ENCODE measurements around the gene SLC25A26. TPM values are rescaled to one million over a fixed set of nuclear protein-coding genes. Genes with fewer than 3 reads are reported as not detected.
"Not testable (repeated sequence)": the region's sequence is repeated elsewhere in the genome, so short reads cannot be mapped to it uniquely, and the experiment has no call there.

SLC25A26 gene
- polyA plus RNA-seq, 4 donors = 10.3 to 21.0 (median 18.2) TPM

DNA sequence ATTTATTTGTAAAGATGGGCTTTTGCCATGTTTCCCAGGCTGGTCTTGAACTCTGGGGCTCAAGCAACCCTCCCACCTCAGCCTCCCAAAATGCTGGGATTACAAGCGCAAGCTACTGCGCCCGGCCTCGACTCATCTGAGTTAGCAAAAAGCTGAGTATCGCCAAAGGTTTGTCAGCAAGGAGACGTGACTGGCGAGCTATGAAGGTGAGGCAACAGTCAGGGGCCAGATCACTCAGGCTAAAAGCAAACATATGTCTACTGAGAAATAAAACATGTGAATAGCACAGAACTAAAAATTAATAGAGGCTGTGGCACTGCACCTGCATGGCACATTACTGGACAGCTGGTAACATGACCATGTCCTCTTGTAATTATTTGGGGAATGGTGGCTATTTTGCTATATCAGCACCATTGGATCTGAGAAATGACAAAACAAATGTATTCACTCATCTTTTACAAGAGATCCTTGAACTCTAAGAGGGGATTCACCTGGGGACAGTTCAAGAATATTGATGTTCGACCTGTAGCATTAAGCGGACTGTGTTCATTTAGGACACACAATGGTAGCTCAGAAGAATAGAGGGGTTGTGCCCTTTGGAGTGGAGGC lies 10.0 kb upstream of the SLC25A26 start:
- Histone ChIP-seq H3K4me3 (ENCODE audit: low read depth in 1 of 3, low read length in 3 of 3) (no peak overlapping the region), H3K27ac (ENCODE audit: low read depth in 1 of 3, low read length in 2 of 3) (no peak overlapping the region), H3K9me3 (ENCODE audit: control insufficient read depth in 2 of 2, insufficient read depth in 1 of 2, low read depth in 1 of 2, low read length in 1 of 2) (no peaks in the 10 kb centered on the region), H3K4me1 (ENCODE audit: control insufficient read depth in 3 of 3, insufficient read depth in 2 of 3, low read depth in 1 of 3, low read length in 2 of 3) (no peaks in the 10 kb centered on the region), H3K27me3 (ENCODE audit: control insufficient read depth in 3 of 3, insufficient read depth in 3 of 3, low read length in 3 of 3) (no peaks in the 10 kb centered on the region), H3K36me3 (ENCODE audit: control insufficient read depth in 3 of 3, insufficient read depth in 2 of 3, low read depth in 1 of 3, low read length in 3 of 3) (no peaks in the 10 kb centered on the region)
- WGBS, 3 donors = 88 to 93% (median 92%) methylated on average over 9 of the region's 9 CpGs
- FAIRE-seq = no peak
- DNase-seq = no peak

GRCh38 chr3:66211779-66212178 lies 9.0 kb upstream of the SLC25A26 start:
- Histone ChIP-seq H3K27me3 (ENCODE audit: control insufficient read depth in 3 of 3, insufficient read depth in 3 of 3, low read length in 3 of 3) (no peaks in the 10 kb centered on the region), H3K27ac (ENCODE audit: low read depth in 1 of 3, low read length in 2 of 3) (no peak overlapping the region), H3K4me1 (ENCODE audit: control insufficient read depth in 3 of 3, insufficient read depth in 2 of 3, low read depth in 1 of 3, low read length in 2 of 3) (no peaks in the 10 kb centered on the region), H3K36me3 (ENCODE audit: control insufficient read depth in 3 of 3, insufficient read depth in 2 of 3, low read depth in 1 of 3, low read length in 3 of 3) (no peaks in the 10 kb centered on the region), H3K9me3 (ENCODE audit: control insufficient read depth in 2 of 2, insufficient read depth in 1 of 2, low read depth in 1 of 2, low read length in 1 of 2) (no peaks in the 10 kb centered on the region), H3K4me3 (ENCODE audit: low read depth in 1 of 3, low read length in 3 of 3) (no peak overlapping the region)
- 26 to 60% (median 47%) methylated on average over 4 of the region's 4 CpGs for WGBS, 3 donors
- DNase-seq = peak in 1 of 2 donors; percentile 6
- no peak for FAIRE-seq

GRCh38 chr3:66215106-66215505 lies 5.7 kb upstream of the SLC25A26 start:
- 69 to 79% (median 69%) methylated on average over 2 of the region's 2 CpGs for WGBS, 3 donors
- no peak overlapping the region for H3K27ac ChIP-seq (ENCODE audit: low read depth in 1 of 3, low read length in 2 of 3)
- no peak for FAIRE-seq
- H3K9me3 ChIP-seq (ENCODE audit: control insufficient read depth in 2 of 2, insufficient read depth in 1 of 2, low read depth in 1 of 2, low read length in 1 of 2) = no peaks in the 10 kb centered on the region
- no peaks in the 10 kb centered on the region for H3K4me1 ChIP-seq (ENCODE audit: control insufficient read depth in 3 of 3, insufficient read depth in 2 of 3, low read depth in 1 of 3, low read length in 2 of 3)
- DNase-seq = no peak
- H3K36me3 ChIP-seq (ENCODE audit: control insufficient read depth in 3 of 3, insufficient read depth in 2 of 3, low read depth in 1 of 3, low read length in 3 of 3) = no peaks in the 10 kb centered on the region
- no peak overlapping the region for H3K4me3 ChIP-seq (ENCODE audit: low read depth in 1 of 3, low read length in 3 of 3)
- H3K27me3 ChIP-seq (ENCODE audit: control insufficient read depth in 3 of 3, insufficient read depth in 3 of 3, low read length in 3 of 3) = no peaks in the 10 kb centered on the region

- Histone ChIP-seq H3K9me3 (ENCODE audit: control insufficient read depth in 2 of 2, insufficient read depth in 1 of 2, low read depth in 1 of 2, low read length in 1 of 2) (no peaks in the 10 kb centered on the region), H3K27ac (ENCODE audit: low read depth in 1 of 3, low read length in 2 of 3) (no peak overlapping the region), H3K4me3 (ENCODE audit: low read depth in 1 of 3, low read length in 3 of 3) (peak overlapping the region in 1 of 3 donors; percentile 72), H3K4me1 (ENCODE audit: control insufficient read depth in 3 of 3, insufficient read depth in 2 of 3, low read depth in 1 of 3, low read length in 2 of 3) (peaks cover 0 to 4% (median 3%) of the 10 kb centered on the region in 3 donors), H3K36me3 (ENCODE audit: control insufficient read depth in 3 of 3, insufficient read depth in 2 of 3, low read depth in 1 of 3, low read length in 3 of 3) (peaks cover 0 to 3% (median 2%) of the 10 kb centered on the region in 3 donors), H3K27me3 (ENCODE audit: control insufficient read depth in 3 of 3, insufficient read depth in 3 of 3, low read length in 3 of 3) (no peaks in the 10 kb centered on the region)
- peak in 1 of 2 donors; percentile 5 for DNase-seq
- WGBS, 3 donors = 15 to 25% (median 20%) methylated on average over 5 of the region's 5 CpGs
- FAIRE-seq = no peak
These were observed 735 bp upstream of the SLC25A26 start for GRCh38 chr3:66220066-66220465.

- no peaks in the 10 kb centered on the region for H3K27me3 ChIP-seq (ENCODE audit: control insufficient read depth in 3 of 3, insufficient read depth in 3 of 3, low read length in 3 of 3)
- peaks cover 0 to 6% (median 2%) of the 10 kb centered on the region in 3 donors for H3K36me3 ChIP-seq (ENCODE audit: control insufficient read depth in 3 of 3, insufficient read depth in 2 of 3, low read depth in 1 of 3, low read length in 3 of 3)
- FAIRE-seq = no peak
- peak in 1 of 2 donors; percentile 6 for DNase-seq
- H3K9me3 ChIP-seq (ENCODE audit: control insufficient read depth in 2 of 2, insufficient read depth in 1 of 2, low read depth in 1 of 2, low read length in 1 of 2) = no peaks in the 10 kb centered on the region
- 93 to 100% (median 97%) methylated on average over 1 of the region's 1 CpG for WGBS, 3 donors
- H3K4me1 ChIP-seq (ENCODE audit: control insufficient read depth in 3 of 3, insufficient read depth in 2 of 3, low read depth in 1 of 3, low read length in 2 of 3) = peaks cover 0 to 6% (median 3%) of the 10 kb centered on the region in 3 donors
- no peak overlapping the region for H3K27ac ChIP-seq (ENCODE audit: low read depth in 1 of 3, low read length in 2 of 3)
- H3K4me3 ChIP-seq (ENCODE audit: low read depth in 1 of 3, low read length in 3 of 3) = no peak overlapping the region
These were observed 3.4 kb downstream of the SLC25A26 start for GRCh38 chr3:66224220-66224619.

DNA sequence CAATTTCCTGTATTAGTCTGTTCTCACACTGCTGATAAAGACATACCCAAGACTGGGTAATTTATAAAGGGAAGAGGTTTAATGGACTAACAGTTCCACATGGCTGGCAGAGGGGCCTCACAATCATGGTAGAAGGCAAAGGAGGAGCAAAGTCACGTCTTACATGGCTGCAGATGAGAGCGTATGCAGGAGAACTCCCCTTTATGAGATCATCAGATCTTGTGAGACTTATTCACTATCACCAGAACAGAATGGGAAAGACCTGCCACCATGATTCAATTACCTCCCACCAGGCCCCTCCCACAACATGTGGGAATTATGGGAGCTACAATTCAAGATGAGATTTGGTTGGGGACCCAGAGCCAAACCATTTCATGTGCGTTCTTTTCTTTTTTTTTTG lies 5.3 kb downstream of the SLC25A26 start:
- H3K9me3 ChIP-seq (ENCODE audit: control insufficient read depth in 2 of 2, insufficient read depth in 1 of 2, low read depth in 1 of 2, low read length in 1 of 2); DNase-seq; H3K4me1 ChIP-seq (ENCODE audit: control insufficient read depth in 3 of 3, insufficient read depth in 2 of 3, low read depth in 1 of 3, low read length in 2 of 3); H3K36me3 ChIP-seq (ENCODE audit: control insufficient read depth in 3 of 3, insufficient read depth in 2 of 3, low read depth in 1 of 3, low read length in 3 of 3); FAIRE-seq; H3K4me3 ChIP-seq (ENCODE audit: low read depth in 1 of 3, low read length in 3 of 3); H3K27me3 ChIP-seq (ENCODE audit: control insufficient read depth in 3 of 3, insufficient read depth in 3 of 3, low read length in 3 of 3); H3K27ac ChIP-seq (ENCODE audit: low read depth in 1 of 3, low read length in 2 of 3): not testable (repeated sequence)
- WGBS, 3 donors = 90 to 96% (median 96%) methylated on average over 3 of the region's 3 CpGs

- no peak for DNase-seq
- Histone ChIP-seq H3K4me3 (ENCODE audit: low read depth in 1 of 3, low read length in 3 of 3) (no peak overlapping the region), H3K4me1 (ENCODE audit: control insufficient read depth in 3 of 3, insufficient read depth in 2 of 3, low read depth in 1 of 3, low read length in 2 of 3) (peaks cover 0 to 6% (median 0%) of the 10 kb centered on the region in 3 donors), H3K9me3 (ENCODE audit: control insufficient read depth in 2 of 2, insufficient read depth in 1 of 2, low read depth in 1 of 2, low read length in 1 of 2) (no peaks in the 10 kb centered on the region), H3K27me3 (ENCODE audit: control insufficient read depth in 3 of 3, insufficient read depth in 3 of 3, low read length in 3 of 3) (no peaks in the 10 kb centered on the region), H3K27ac (ENCODE audit: low read depth in 1 of 3, low read length in 2 of 3) (no peak overlapping the region), H3K36me3 (ENCODE audit: control insufficient read depth in 3 of 3, insufficient read depth in 2 of 3, low read depth in 1 of 3, low read length in 3 of 3) (peaks cover 0 to 8% (median 2%) of the 10 kb centered on the region in 3 donors)
- no peak for FAIRE-seq
- WGBS, 3 donors = 66 to 86% (median 83%) methylated on average over 3 of the region's 3 CpGs
These were observed 6.2 kb downstream of the SLC25A26 start for GRCh38 chr3:66227051-66227450.

- Histone ChIP-seq H3K4me1 (ENCODE audit: control insufficient read depth in 3 of 3, insufficient read depth in 2 of 3, low read depth in 1 of 3, low read length in 2 of 3) (peaks cover 0 to 6% (median 0%) of the 10 kb centered on the region in 3 donors), H3K27ac (ENCODE audit: low read depth in 1 of 3, low read length in 2 of 3) (no peak overlapping the region), H3K27me3 (ENCODE audit: control insufficient read depth in 3 of 3, insufficient read depth in 3 of 3, low read length in 3 of 3) (no peaks in the 10 kb centered on the region), H3K4me3 (ENCODE audit: low read depth in 1 of 3, low read length in 3 of 3) (no peak overlapping the region), H3K36me3 (ENCODE audit: control insufficient read depth in 3 of 3, insufficient read depth in 2 of 3, low read depth in 1 of 3, low read length in 3 of 3) (peaks cover 0 to 8% (median 0%) of the 10 kb centered on the region in 3 donors), H3K9me3 (ENCODE audit: control insufficient read depth in 2 of 2, insufficient read depth in 1 of 2, low read depth in 1 of 2, low read length in 1 of 2) (no peaks in the 10 kb centered on the region)
- FAIRE-seq (no peak), DNase-seq (no peak)
- WGBS, 3 donors = 44 to 73% (median 70%) methylated on average over 2 of the region's 2 CpGs
These were observed 7.1 kb downstream of the SLC25A26 start for GRCh38 chr3:66227915-66228314.

DNA sequence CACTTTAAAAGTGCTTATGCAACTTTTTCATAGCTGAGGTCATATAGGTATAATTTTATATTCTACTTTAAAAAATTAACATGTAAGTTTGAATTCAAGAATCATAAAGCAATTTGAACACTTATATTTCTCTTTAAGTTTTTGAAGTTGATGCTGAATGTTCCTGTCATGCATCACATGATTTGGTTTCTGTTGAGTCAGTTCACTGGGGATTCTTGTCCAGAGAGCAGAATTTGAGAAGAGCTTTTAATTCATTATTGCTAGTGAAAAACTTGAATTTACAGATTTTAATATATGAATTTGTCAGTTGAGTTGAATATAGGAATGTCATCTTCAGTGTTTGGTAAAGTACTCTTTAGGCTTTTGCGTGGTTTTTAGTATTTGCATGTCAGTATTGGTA lies 7.9 kb downstream of the SLC25A26 start:
- no peaks in the 10 kb centered on the region for H3K27me3 ChIP-seq (ENCODE audit: control insufficient read depth in 3 of 3, insufficient read depth in 3 of 3, low read length in 3 of 3)
- FAIRE-seq = no peak
- no peak for DNase-seq
- H3K27ac ChIP-seq (ENCODE audit: low read depth in 1 of 3, low read length in 2 of 3) = no peak overlapping the region
- no peak overlapping the region for H3K4me3 ChIP-seq (ENCODE audit: low read depth in 1 of 3, low read length in 3 of 3)
- H3K9me3 ChIP-seq (ENCODE audit: control insufficient read depth in 2 of 2, insufficient read depth in 1 of 2, low read depth in 1 of 2, low read length in 1 of 2) = no peaks in the 10 kb centered on the region
- H3K4me1 ChIP-seq (ENCODE audit: control insufficient read depth in 3 of 3, insufficient read depth in 2 of 3, low read depth in 1 of 3, low read length in 2 of 3) = peaks cover 0 to 6% (median 0%) of the 10 kb centered on the region in 3 donors
- peaks cover 0 to 8% (median 0%) of the 10 kb centered on the region in 3 donors for H3K36me3 ChIP-seq (ENCODE audit: control insufficient read depth in 3 of 3, insufficient read depth in 2 of 3, low read depth in 1 of 3, low read length in 3 of 3)
- 90 to 100% (median 97%) methylated on average over 1 of the region's 1 CpG for WGBS, 3 donors

All from small intestine (tissue), 7 donors.